Left ventricle myocardium inferior (tissue), 1 donor: ENCODE measurements around the gene GARIN5A. TPM values are rescaled to one million over a fixed set of nuclear protein-coding genes. Genes with fewer than 3 reads are reported as not detected.

ENCODE experiments used
- DNase-seq: peaks from one replicate; pipeline ENCODE4 v3.0.0-alpha.2; 2020
- H3K27ac ChIP-seq: fragments of 200-600 bp; replicated peaks from 2 replicates; pipeline ENCODE4 v1.8.0; 2021
- H3K27me3 ChIP-seq: fragments of 200-600 bp; 2 replicates; pipeline ENCODE4 v1.8.0; 2021; ENCODE audit warnings: low read depth
- H3K36me3 ChIP-seq: fragments of 200-600 bp; 2 replicates; pipeline ENCODE4 v1.8.0; 2021
- H3K4me1 ChIP-seq: fragments of 200-600 bp; 2 replicates; pipeline ENCODE4 v1.8.0; 2021
- H3K4me3 ChIP-seq: fragments of 200-600 bp; 2 replicates; pipeline ENCODE4 v1.8.0; 2021; ENCODE audit warnings: mild to moderate bottlenecking, moderate library complexity
- H3K9me3 ChIP-seq: fragments of 200-600 bp; replicated peaks from 2 replicates; pipeline ENCODE4 v1.8.0; 2021
- CTCF ChIP-seq: fragments of 200-600 bp; IDR thresholded peaks from 2 replicates; pipeline ENCODE4 v1.8.0; 2021; ENCODE audit warnings: antibody characterized with exemption, mild to moderate bottlenecking, borderline replicate concordance
- intact Hi-C: fragments of 100-400 bp; cut with micrococcal nuclease; formaldehyde crosslinking; loops from one replicate; pipeline ENCODE4 v1.11.0; 2022
- total RNA-seq: library from RNA; stranded (reverse); fragmentation: NEBNext Ultra II Directional; extraction: Animal tissue kit (Norgen Biotek cat#: 25700); gene quantifications from one replicate; pipeline ENCODE4 v1.2.1, GENCODE V29; 2021
- donor health status: DM: no; HTN: yes; CAD: no; lungs with severe emphysema.

Gene GARIN5A
- total RNA-seq, 1 donor from 2014 or later, result 1.3 TPM

GRCh38 chr19:50495020-50495531 is 18.4 kb upstream of the GARIN5A start:
- Histone ChIP-seq H3K27ac (peak overlapping the region; percentile 5), H3K9me3 (peaks cover 5% of the 10 kb centered on the region), H3K27me3 (no peaks in the 10 kb centered on the region), H3K4me3 (no peak overlapping the region), H3K36me3 (no peaks in the 10 kb centered on the region), H3K4me1 (peaks cover 20% of the 10 kb centered on the region)
- intact Hi-C loops, result no loop called here
- DNase-seq, result no peak
- no peak for TF ChIP-seq CTCF

GRCh38 chr19:50494186-50495019 is 17.8 kb upstream of the GARIN5A start:
- H3K27ac ChIP-seq, result no peak overlapping the region
- no peaks in the 10 kb centered on the region for H3K27me3 ChIP-seq
- no peaks in the 10 kb centered on the region for H3K36me3 ChIP-seq
- intact Hi-C loops, result no loop called here
- no peak overlapping the region for H3K4me3 ChIP-seq
- DNase-seq, result no peak
- peaks cover 5% of the 10 kb centered on the region for H3K9me3 ChIP-seq
- peaks cover 20% of the 10 kb centered on the region for H3K4me1 ChIP-seq
- no peak for TF ChIP-seq CTCF

GRCh38 chr19:50493171-50493570 is 16.5 kb upstream of the GARIN5A start:
- no peak for DNase-seq
- TF ChIP-seq CTCF, result no peak
- intact Hi-C loops, result no loop called here
- Histone ChIP-seq H3K27ac (no peak overlapping the region), H3K27me3 (no peaks in the 10 kb centered on the region), H3K9me3 (peaks cover 5% of the 10 kb centered on the region), H3K4me3 (no peak overlapping the region), H3K36me3 (no peaks in the 10 kb centered on the region), H3K4me1 (peaks cover 20% of the 10 kb centered on the region)

- no peak for TF ChIP-seq CTCF
- Histone ChIP-seq H3K27ac (no peak overlapping the region), H3K9me3 (peaks cover 5% of the 10 kb centered on the region), H3K4me3 (no peak overlapping the region), H3K4me1 (peaks cover 20% of the 10 kb centered on the region), H3K36me3 (no peaks in the 10 kb centered on the region), H3K27me3 (peaks cover 4% of the 10 kb centered on the region)
- no peak for DNase-seq
- intact Hi-C loops, result no loop called here
Observed at GRCh38 chr19:50492303-50493052, 15.8 kb upstream of the GARIN5A start.

GRCh38 chr19:50490991-50491472 is 14.4 kb upstream of the GARIN5A start:
- Histone ChIP-seq H3K36me3 (no peaks in the 10 kb centered on the region), H3K4me3 (no peak overlapping the region), H3K27me3 (peaks cover 6% of the 10 kb centered on the region), H3K9me3 (peaks cover 5% of the 10 kb centered on the region), H3K4me1 (peaks cover 20% of the 10 kb centered on the region), H3K27ac (no peak overlapping the region)
- TF ChIP-seq CTCF, result no peak
- no peak for DNase-seq
- intact Hi-C loops, result no loop called here
